B cell (primary cell): Measurements from ENCODE around the gene JAKMIP2. TPM values are rescaled to one million over a fixed set of nuclear protein-coding genes. Genes with fewer than 3 reads are reported as not detected.

Experiments used
- ATAC-seq: fragments of 200-7000 bp; cut with Tn5 transposase; one replicate; pipeline ENCODE4 v1.10.0; 2021; ENCODE audit warnings: low read depth, mild to moderate bottlenecking, moderate number of reproducible peaks, moderate library complexity
- CTCF ChIA-PET: fragments of 350-600 bp; sonication (Branson Sonifier 250); formaldehyde crosslinking; loops from one replicate; lab custom pipeline; 2021; ENCODE audit warnings: antibody characterized with exemption, inconsistent platforms; lab: Charles Lee
- POLR2A ChIA-PET: fragments of 350-600 bp; sonication (Branson Sonifier 250); formaldehyde crosslinking; loops from one replicate; lab custom pipeline; 2021; ENCODE audit warnings: antibody characterized with exemption; lab: Charles Lee
- DNase-seq: peaks from one replicate; pipeline ENCODE4 v3.0.0; 2013
- H2AFZ ChIP-seq: 2 replicates; pipeline ENCODE4 v1.6.1; 2012; ENCODE audit warnings: mild to moderate bottlenecking, low read depth, low read length; ENCODE audit not compliant: insufficient read depth, poor library complexity, severe bottlenecking
- H3K27ac ChIP-seq, 2 donors: 1 replicate in 1 of 2; 2 replicates in 1 of 2; pipeline ENCODE4 v1.5.1; 2012 to 2013; ENCODE audit warnings: low read length in 2 of 2, mild to moderate bottlenecking in 2 of 2, moderate library complexity in 1 of 2
- H3K27me3 ChIP-seq, 4 experiments: fragments of 200-600 bp in 1 of 4; sonication (generic) in 1 of 4; replicated peaks in 1 of 4; 1 replicate in 2 of 4; 2 replicates in 2 of 4; pipeline versions ENCODE4 v1.6.1 to v1.7.0; 2013 to 2016; ENCODE audit warnings: low read length in 3 of 4, mild to moderate bottlenecking in 2 of 4, mixed read lengths in 1 of 4, moderate library complexity in 1 of 4; ENCODE audit not compliant: insufficient read depth in 4 of 4, control insufficient read depth in 3 of 4; ENCODE audit errors: control extremely low read depth in 1 of 4
- H3K36me3 ChIP-seq, 2 experiments: replicated peaks in 1 of 2; 1 replicate in 1 of 2; 2 replicates in 1 of 2; pipeline versions ENCODE4 v1.6.1 to v1.7.1; 2013; ENCODE audit warnings: low read length in 1 of 2; ENCODE audit not compliant: insufficient read depth in 2 of 2, control insufficient read depth in 1 of 2; ENCODE audit errors: control extremely low read depth in 1 of 2, extremely low read depth in 1 of 2
- H3K4me1 ChIP-seq, 2 donors: fragments of 200-600 bp in 1 of 2; sonication (generic) in 1 of 2; 1 replicate in 1 of 2; 2 replicates in 1 of 2; pipeline versions ENCODE4 v1.5.1 to v1.6.1; 2013 to 2017; ENCODE audit warnings: low read length in 2 of 2; ENCODE audit not compliant: control insufficient read depth in 2 of 2, insufficient read depth in 2 of 2
- H3K4me2 ChIP-seq: replicated peaks from 2 replicates; pipeline ENCODE3; 2012; ENCODE audit warnings: mild to moderate bottlenecking, low read depth, low read length; ENCODE audit not compliant: poor library complexity, severe bottlenecking
- H3K4me3 ChIP-seq, 5 experiments: fragments of 200-600 bp in 1 of 5; sonication (generic) in 1 of 5; 1 replicate in 3 of 5; 2 replicates in 2 of 5; pipeline versions ENCODE4 v1.5.1 to v1.7.0; 2011 to 2016; ENCODE audit warnings: low read length in 4 of 5, mild to moderate bottlenecking in 4 of 5, low read depth in 2 of 5, control low read depth in 1 of 5, moderate library complexity in 1 of 5; ENCODE audit not compliant: insufficient read depth in 1 of 5; ENCODE audit errors: control extremely low read depth in 1 of 5, extremely low read depth in 1 of 5
- H3K79me2 ChIP-seq: fragments of 200-600 bp; sonication (generic); one replicate; pipeline ENCODE4 v1.6.0; 2016; ENCODE audit warnings: low read length; ENCODE audit not compliant: control insufficient read depth, insufficient read depth
- H3K9ac ChIP-seq: fragments of 200-600 bp; sonication (generic); 2 replicates; pipeline ENCODE4 v1.6.1; 2017; ENCODE audit warnings: mild to moderate bottlenecking, low read length, moderate library complexity
- H3K9me3 ChIP-seq, 3 donors: one replicate each; pipeline versions ENCODE4 v1.6.1 to v1.7.1; 2013; ENCODE audit warnings: low read length in 2 of 3; ENCODE audit not compliant: control insufficient read depth in 2 of 3, insufficient read depth in 1 of 3; ENCODE audit errors: control extremely low read depth in 1 of 3
- H4K20me1 ChIP-seq: 2 replicates; pipeline ENCODE4 v1.6.0; 2012; ENCODE audit warnings: mild to moderate bottlenecking, low read length; ENCODE audit not compliant: insufficient read depth, control insufficient read depth, poor library complexity, severe bottlenecking
- H3K27ac Mint-ChIP-seq: one replicate; pipeline ENCODE4 v1.8.0; 2021; ENCODE audit warnings: mixed read lengths
- H3K27me3 Mint-ChIP-seq: one replicate; pipeline ENCODE4 v1.8.0; 2021; ENCODE audit warnings: mixed read lengths
- H3K4me1 Mint-ChIP-seq: one replicate; pipeline ENCODE4 v1.8.0; 2021; ENCODE audit warnings: mixed read lengths
- H3K4me3 Mint-ChIP-seq: one replicate; pipeline ENCODE4 v1.8.0; 2021; ENCODE audit warnings: mixed read lengths
- H3K9me3 Mint-ChIP-seq: one replicate; pipeline ENCODE4 v1.8.0; 2022; ENCODE audit warnings: mixed read lengths; ENCODE audit not compliant: insufficient read depth
- EZH2 ChIP-seq: IDR thresholded peaks from 2 replicates; pipeline ENCODE4 v1.6.1; 2012; ENCODE audit warnings: borderline replicate concordance, low read depth, mild to moderate bottlenecking, moderate library complexity, low read length; ENCODE audit not compliant: insufficient read depth, poor library complexity, severe bottlenecking
- WGBS: methylation state at CpG from one replicate; pipeline ENCODE4 v1.1.5; 2013; ENCODE audit warnings: missing lambda C conversion rate; ENCODE audit not compliant: insufficient coverage; 5-methylcytosine and 5-hydroxymethylcytosine counted together
- intact Hi-C: fragments of 100-400 bp; cut with micrococcal nuclease; formaldehyde crosslinking; loops from one replicate; pipeline ENCODE4 v1.10.0; 2022
- polyA plus RNA-seq: library from polyadenylated mRNA; depleted of rRNA; stranded (reverse); fragments of >200 nt; gene quantifications from 2 replicates; pipeline ENCODE4 v1.2.3, GENCODE V29; 2012
- total RNA-seq, 2 donors: library from RNA; stranded (reverse); fragments of 120-200 nt in 1 of 2; gene quantifications; 1 replicate in 1 of 2; 2 replicates in 1 of 2; pipeline versions ENCODE4 v1.2.3 to v1.2.4, GENCODE V29; 2013 to 2022
- TF ChIP-seq, protein P1 (sequence below): fragments of 200-600 bp; IDR thresholded peaks from one replicate; pipeline ENCODE4 v1.8.0; 2022; ENCODE audit warnings: antibody characterized with exemption, mild to moderate bottlenecking

Gene JAKMIP2
- total and polyA plus RNA-seq, 2 donors (not counting 1 experiment from before 2014, with no cell fraction given) = 0.24 to 4.1 TPM

DNA sequence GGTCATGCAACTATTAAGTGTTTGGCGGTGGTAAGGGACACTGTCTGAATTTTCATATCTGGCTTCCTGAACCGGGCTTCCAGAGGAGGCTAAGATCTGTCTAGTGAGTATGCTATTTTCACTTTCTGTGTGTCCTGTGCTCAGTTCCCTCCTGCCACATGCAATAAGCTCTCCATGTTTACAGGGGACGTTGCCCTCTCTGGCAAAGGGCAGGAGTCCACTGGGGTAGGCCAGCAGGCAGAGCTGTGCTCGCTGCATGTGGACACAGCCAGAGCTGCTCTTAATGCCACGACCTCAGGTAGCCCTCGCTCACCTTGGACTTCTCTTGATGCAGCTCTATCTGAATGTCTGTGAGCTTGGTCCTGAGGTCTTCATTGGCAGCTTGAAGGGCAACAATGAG is 111.2 kb downstream of the JAKMIP2 start:
- Histone ChIP-seq H3K4me2 (no peak overlapping the region), H3K36me3 (no peaks in the 10 kb centered on the region), H3K4me3 (no peak overlapping the region), H3K27ac (no peak overlapping the region), H3K79me2 (no peaks in the 10 kb centered on the region), H3K27me3 (no peaks in the 10 kb centered on the region), H4K20me1 (no peaks in the 10 kb centered on the region), H3K4me1 (no peaks in the 10 kb centered on the region), H2AFZ (no peak overlapping the region), H3K9me3 (no peaks in the 10 kb centered on the region), H3K9ac (no peak overlapping the region)
- DNase-seq (no peak), ATAC-seq (no peak)
- POLR2A ChIA-PET = no interaction called here
- 84% methylated on average over 6 of the region's 6 CpGs for WGBS
- no peak for TF ChIP-seq EZH2
- TF ChIP-seq, protein P1, sequence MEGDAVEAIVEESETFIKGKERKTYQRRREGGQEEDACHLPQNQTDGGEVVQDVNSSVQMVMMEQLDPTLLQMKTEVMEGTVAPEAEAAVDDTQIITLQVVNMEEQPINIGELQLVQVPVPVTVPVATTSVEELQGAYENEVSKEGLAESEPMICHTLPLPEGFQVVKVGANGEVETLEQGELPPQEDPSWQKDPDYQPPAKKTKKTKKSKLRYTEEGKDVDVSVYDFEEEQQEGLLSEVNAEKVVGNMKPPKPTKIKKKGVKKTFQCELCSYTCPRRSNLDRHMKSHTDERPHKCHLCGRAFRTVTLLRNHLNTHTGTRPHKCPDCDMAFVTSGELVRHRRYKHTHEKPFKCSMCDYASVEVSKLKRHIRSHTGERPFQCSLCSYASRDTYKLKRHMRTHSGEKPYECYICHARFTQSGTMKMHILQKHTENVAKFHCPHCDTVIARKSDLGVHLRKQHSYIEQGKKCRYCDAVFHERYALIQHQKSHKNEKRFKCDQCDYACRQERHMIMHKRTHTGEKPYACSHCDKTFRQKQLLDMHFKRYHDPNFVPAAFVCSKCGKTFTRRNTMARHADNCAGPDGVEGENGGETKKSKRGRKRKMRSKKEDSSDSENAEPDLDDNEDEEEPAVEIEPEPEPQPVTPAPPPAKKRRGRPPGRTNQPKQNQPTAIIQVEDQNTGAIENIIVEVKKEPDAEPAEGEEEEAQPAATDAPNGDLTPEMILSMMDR = no peak
- Mint-ChIP-seq H3K4me3 (no peak overlapping the region), H3K9me3 (no peaks in the 10 kb centered on the region), H3K27me3 (no peaks in the 10 kb centered on the region), H3K27ac (no peak overlapping the region), H3K4me1 (no peaks in the 10 kb centered on the region)
- intact Hi-C loops = no loop called here
- CTCF ChIA-PET = no interaction called here

- no peaks in the 10 kb centered on the region for H3K36me3 ChIP-seq
- TF ChIP-seq, protein P1 = no peak
- H3K4me3 Mint-ChIP-seq = no peak overlapping the region
- no peaks in the 10 kb centered on the region for H3K79me2 ChIP-seq
- no peaks in the 10 kb centered on the region for H3K27me3 Mint-ChIP-seq
- 43% methylated on average over 1 of the region's 1 CpG for WGBS
- H3K27ac Mint-ChIP-seq = no peak overlapping the region
- intact Hi-C loops = no loop called here
- no peaks in the 10 kb centered on the region for H3K4me1 Mint-ChIP-seq
- no peaks in the 10 kb centered on the region for H3K27me3 ChIP-seq
- H3K9me3 Mint-ChIP-seq = no peaks in the 10 kb centered on the region
- H4K20me1 ChIP-seq = no peaks in the 10 kb centered on the region
- H3K9me3 ChIP-seq = no peaks in the 10 kb centered on the region
- no peak for ATAC-seq
- H3K4me2 ChIP-seq = no peak overlapping the region
- no peak for DNase-seq
- H3K9ac ChIP-seq = no peak overlapping the region
- H3K4me1 ChIP-seq = no peaks in the 10 kb centered on the region
- no peak overlapping the region for H3K4me3 ChIP-seq
- H3K27ac ChIP-seq = no peak overlapping the region
- H2AFZ ChIP-seq = no peak overlapping the region
- ChIA-PET POLR2A (no interaction called here), CTCF (no interaction called here)
Measured at GRCh38 chr5:147670815-147671214, 111.7 kb downstream of the JAKMIP2 start.
